Stimulated activated CD8-positive, alpha-beta memory T cell treated with anti-CD3 and anti-CD28 coated beads, Interleukin-4, amount 100 ng/mL, for 24 hours (primary cell): Measurements from ENCODE around the gene SURF6.
"Not testable (repeated sequence)": the region's sequence is repeated elsewhere in the genome, so short reads cannot be mapped to it uniquely, and the experiment has no call there.

Experiments
- DNase-seq: peaks from one replicate; pipeline ENCODE4 v3.0.0-alpha.2; 2020; ENCODE audit warnings: low read depth

SURF6 gene

DNA sequence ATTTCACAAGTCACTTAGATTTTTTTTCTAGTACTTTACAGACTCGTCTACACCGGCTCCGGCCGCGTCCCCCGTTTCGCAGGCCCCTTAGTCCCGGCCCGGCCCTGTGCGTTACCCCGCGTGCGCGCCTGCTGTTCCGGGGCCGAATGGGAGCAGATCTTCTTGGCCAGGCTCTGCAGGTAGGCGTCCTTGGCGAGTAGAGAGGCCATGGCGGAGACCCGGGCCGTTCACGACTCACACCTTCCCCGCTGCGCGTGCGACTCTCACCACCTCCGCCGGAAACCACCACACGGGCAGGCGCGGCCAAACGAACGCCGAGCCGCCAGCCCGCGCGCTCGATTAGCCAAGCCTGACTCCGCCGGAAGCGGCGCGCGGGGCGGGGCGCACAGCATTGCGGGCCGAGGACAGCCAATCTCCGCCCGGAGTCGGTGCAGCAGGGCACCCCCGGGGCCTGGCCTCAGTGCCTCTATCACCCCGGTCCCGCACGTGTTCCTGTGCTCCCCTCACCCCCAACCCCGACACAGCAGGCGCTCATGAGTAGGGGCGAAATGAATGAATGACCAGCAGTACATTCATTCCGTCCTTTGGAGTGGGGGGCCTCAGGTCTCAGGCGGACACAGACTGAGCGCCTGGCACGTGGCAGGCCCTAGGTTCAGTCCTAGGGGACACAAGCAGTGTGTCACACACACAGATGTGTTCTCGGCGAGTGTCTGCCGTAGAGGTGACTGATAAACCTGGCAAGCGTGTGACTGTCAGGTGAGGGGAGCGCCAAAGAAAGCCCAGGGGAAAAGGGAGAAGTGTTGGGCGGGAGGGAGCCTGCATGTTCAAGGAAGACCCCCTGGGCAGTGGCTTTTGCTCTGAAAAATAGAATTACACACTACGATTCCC is at the start of gene SURF6:
TSS of gene SURF6 (minus strand) at position 265 of the 888 bp plus-strand sequence. CDS start at position 209, 56 bp downstream.
- peak; percentile 89 for DNase-seq

DNA sequence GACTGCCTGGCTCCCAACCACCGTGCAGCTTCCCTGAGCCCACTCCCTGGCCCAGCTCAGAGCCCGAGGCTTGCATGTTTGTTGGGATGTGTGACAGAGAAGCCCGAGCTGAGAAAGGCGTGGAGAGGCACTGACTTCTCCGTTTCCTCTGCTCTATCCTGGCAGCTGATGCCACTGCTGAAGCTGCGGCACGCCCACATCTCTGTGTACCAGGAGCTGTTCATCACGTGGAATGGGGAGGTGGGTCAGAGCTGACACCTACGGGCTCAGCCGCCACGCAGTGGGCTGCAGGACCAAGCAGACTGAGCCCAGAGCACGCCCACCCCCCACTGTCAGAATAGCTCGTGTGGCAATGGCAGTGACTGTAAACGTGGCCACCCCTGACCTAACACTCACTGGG is 49.5 kb upstream of the SURF6 start:
- DNase-seq: no peak

DNA sequence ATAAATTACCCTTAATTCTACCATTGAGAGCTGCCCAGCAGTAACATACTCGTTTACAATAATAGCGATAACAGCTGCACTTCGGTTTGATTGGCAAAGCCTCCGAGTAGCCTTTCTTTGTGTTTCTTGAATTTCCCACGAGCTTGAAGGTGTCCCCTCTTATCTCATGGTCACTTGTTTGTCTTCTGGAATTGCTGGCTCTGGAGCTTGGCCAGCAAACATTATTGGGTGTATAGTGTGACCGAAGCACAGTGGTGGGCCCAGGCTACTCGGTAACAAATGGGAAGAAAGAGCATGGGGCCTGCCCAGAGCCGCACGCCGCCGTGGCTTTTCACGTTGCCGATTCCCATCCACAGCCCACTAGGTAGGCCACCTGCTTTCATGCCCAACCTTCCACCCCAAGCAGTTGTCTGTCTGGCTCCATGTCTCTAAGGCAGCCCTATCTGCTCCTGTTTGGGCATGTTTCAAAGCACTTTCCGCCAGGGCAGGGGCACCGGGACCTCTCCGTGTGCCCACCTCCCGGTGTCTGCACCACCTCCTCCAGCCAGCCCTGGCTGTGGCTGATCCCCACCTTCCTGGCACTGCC is 48.8 kb upstream of the SURF6 start:
- no peak for DNase-seq

DNA sequence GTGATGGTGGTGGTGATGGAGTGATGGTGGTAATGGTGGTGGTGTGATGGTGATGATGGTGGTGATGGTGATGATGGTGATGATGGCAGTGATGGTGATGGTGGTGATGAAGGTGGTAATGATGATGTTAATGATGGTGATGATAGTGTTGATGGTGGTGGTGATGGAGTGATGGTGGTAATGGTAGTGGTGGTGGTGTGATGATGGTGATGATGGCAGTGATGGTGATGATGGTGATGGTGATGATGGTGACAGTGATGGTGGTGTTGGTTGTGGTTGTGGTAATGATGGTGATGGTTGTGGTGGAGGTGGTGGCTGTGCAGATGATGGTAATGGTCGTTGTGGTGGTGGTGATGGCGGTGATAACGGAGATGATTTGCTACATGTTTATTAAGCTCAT is 47.5 kb upstream of the SURF6 start:
- no peak for DNase-seq

DNA sequence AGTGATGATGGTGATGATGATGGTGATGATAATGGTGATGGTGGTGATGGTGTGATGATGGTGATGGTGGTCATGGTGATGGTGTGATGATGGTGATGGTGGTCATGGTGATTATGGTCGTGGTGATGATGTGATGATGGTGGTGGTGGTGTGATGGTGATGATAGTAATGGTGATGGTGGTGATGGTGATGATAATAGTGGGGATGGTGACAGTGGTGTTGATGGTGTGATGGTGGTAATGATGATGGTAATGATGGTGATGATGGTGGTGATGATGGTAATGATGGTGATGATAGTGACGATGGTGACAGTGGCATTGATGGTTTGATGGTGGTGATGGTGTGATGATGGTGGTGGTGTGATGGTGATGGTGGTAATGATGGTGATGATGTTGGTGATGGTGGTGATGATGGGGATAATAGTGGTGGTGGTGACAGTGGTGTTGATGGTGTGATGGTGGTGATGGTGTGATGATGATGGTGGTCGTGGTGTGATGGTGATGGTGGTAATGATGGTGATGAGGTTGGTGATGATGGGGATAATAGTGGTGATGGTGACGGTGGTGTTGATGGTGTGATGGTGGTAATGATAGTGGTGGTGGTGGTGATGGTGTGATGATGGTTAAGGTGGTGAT is 46.6 kb upstream of the SURF6 start:
- DNase-seq: no peak

DNA sequence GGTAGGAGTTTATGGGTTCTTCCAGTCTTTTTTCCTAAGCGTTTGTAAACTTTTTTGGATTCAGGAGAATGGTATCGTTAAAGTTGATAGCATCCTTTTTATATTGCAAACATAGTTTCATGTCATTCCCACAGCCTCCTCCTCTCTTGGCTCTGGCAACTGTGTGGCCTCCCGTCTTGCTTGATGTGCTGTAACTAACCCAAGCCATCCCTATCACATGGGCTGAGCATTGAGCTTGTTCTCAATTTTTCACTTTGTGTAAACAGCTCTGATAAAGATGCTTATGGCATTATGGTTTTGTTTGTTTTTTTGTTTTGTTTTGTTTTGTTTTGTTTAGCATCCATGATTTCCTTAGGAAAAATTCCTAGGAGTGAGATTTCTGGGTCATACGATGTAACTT is 44.7 kb upstream of the SURF6 start:
- no peak for DNase-seq

DNA sequence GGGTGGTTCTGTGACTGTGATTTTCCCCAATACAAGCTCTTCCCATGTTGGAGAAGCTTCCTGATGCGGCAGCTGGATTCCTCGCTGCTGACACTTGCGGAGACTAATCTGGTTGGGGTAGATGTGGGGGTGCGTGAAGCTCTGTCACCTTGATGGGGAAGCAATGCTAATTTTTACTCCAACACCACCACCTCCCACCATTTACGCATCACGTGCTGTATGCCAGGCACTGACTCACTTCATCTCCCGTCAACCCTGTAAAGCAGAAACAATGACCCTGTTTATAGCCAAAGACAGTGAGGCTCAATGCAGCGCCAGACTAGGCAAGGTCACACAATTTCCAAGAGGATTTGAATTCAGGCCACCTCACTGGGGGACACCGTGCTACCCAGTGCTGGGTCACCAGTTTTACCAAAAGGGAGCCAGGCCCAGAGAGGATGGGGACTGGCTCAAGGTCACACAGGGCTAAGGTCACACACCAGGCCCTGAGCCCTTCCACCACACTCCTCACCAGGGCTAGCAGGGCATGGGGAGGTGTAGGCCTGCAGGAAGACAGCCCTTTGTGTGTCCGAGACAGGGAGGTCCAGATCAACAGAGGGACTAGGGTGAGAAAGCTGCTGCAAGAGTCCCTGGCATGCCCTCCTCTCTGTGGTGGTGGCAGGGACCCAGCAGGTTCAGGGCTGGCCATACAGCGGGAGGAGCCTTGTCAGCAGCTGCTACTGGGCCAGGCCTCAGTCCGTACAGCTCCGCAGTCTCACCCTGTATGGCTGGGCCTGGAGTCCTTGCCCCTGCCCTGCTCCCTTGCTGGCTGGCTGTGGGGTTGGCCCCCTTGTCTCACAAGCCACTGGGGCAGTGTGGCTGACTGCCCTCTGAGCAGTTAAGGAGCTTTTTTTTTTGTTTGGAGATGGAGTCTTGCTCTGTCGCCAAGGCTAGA is 43.4 kb upstream of the SURF6 start:
- no peak for DNase-seq

DNA sequence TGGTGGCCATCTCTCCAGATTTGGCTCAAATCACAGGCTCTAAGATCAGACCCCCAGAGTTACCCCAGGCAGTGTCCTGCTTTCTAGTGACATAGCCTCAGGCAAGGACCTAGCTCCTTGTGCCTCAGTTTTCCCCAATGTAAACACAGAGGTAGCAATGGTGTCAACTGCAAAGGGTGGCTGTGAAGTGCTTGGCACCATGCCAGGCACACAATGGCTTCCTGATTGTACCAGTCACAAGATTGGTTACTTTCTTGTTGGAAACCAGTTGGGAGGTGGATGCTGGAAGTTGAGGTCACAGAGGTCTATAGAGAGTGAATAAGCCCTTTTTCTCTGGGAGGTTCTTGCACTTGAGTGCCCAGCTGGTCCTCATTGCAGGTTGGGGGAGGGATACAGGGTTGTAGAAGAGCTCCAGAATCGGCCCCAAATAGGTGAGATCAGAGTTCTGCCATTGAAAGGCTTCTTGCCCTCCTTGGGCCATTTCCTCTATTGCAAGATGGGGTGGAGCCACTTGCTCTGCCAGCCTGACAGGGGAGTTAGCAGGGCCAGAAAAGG is 42.5 kb upstream of the SURF6 start:
- DNase-seq: no peak

DNA sequence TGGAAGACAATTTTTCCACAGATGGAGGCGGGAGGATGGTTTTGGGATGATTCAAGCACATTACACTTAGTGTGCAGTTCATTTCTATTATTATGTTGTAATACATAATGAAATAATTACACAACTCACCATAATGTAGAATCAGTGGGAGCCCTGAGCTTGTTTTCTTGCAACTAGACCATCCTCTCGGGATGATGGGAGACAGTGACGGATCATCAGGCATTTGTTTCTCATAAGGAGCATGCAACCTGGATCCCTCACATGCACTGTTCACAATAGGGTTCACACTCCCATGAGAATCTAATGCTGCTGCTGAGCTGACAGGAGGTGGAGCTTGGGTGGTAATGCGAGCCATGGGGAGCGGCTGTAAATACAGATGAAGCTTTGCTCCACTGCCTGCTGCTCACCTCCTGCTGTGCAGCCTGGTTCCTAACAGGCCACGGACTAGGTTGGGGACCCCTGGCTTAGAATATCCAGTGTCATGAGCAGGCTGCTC is 41.8 kb upstream of the SURF6 start:
- no peak for DNase-seq

DNA sequence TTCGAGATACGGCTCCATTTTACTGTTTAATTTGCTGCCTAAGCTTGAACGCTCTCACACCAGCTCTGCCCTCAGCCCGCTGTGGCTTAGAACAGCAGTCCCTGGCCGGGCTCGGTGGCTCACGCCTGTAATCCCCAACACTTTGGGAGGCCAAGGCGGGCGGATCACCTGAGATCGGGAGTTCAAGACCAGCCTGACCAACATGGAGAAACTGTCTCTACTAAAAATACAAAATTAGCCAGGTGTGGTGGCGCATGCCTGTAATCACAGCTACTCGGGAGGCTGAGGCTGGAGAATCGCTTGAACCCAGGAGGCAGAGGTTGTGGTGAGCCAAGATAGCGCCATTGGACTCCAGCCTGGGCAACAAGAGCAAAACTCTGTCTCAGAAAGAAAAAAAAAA is 41.3 kb upstream of the SURF6 start:
- not testable (repeated sequence) for DNase-seq

DNA sequence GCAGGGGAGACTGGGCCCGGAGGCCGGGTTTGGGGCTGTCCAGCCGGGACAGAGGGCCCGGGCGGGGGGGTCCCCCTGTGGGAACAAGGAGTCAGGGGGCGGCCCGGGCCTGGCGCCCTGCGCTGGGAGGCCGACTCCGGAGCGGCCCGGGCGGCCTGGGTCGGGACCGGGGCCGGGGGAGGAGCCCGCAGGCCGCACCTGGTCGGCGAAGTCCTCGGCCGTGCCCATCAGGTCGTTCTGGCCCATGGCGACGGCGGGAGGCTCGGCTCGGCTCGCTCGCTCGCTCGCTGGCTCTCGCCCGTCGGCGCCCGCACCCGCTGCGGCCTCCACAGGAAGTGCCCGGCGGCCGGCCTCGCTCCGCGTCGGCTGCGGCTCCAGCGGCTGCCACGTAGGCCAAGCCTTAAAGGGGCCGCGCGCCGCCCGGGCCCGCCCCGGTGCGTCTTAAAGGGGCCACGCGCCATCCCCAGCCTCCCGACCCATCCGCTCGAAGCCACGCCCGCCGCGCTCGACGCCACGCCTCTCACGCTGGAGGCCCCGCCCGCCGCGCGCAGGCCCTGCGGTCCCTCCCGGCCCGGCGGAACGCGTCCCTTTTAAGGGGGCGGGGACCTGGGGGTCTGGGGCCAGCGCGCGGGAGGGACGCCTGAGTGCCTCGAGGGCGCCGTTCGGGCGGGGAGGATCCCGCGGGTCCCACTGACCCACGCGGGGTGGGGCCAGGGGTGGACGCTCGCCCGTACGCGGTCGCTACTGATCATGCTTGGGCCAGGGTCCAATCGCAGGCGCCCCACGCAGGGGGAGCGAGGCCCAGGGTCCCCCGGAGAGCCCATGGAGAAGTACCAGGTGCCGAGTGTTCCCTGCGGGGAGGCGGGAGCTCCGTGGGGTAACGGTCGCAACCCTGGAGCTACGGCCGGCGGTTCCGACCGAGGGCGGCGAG is 40.0 kb upstream of the SURF6 start, which contains the start of the genes STKLD1 and SURF4:
TSS of gene STKLD1 (plus strand) at position 643 of the 931 bp plus-strand sequence. CDS start at position 751, 108 bp downstream.
TSS of gene SURF4 (minus strand) at position 337 of the 931 bp plus-strand sequence. CDS start at position 246, 91 bp downstream.
- DNase-seq: peak; percentile 93

DNA sequence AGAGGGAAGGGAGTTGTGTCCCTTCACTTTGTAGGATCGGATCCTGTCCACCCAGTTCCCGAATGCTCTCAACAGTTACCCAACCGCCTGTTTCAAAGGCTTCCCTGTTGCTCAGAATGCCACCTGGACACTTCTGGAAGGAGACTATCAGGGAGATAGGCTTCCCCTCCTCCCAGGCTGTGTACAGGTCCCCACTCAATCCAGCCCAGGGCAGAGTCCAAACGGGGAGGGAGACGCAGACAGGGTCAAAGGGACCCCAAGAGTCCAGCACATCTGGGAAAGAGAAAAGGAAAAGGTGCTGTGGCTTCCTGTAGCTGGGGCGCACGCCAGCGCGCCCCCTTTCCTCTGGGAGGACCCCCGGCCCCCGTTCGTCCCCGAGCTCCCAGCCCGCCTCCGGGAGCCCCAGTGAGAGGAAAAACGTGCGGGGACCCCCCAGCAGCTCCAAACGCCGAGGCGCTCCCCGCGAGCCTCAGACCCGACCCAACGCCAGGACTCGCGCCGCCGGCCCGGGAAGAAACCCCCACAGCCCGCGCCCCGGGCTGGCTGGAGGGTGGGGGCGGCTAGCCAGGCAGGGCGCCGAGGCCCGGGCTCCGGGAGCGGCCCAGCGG is 39.2 kb upstream of the SURF6 start:
- no peak for DNase-seq

DNA sequence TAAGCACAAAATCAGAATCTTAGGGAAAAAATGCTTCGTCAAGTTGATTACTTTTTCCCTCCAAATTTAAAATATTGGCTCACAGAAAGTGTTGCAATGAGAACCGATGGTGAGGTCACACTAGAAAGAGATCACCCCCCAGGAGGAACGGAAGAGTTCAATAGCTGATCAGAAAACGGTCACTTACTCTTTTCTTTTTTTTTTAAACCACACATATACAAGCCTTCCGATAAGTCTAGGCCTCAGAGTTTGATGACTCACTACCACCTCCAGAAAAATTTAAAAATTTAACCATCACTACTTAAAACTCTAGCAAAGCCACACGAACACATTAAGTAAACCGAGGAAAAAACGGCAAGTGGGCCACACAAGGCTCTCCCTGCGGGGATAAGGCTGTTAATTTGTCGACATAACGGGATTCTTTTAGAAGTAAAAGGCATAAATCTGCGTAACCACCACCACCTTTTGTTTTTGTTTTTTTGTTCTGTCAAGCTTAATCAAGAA is 38.7 kb upstream of the SURF6 start:
- DNase-seq: no peak

DNA sequence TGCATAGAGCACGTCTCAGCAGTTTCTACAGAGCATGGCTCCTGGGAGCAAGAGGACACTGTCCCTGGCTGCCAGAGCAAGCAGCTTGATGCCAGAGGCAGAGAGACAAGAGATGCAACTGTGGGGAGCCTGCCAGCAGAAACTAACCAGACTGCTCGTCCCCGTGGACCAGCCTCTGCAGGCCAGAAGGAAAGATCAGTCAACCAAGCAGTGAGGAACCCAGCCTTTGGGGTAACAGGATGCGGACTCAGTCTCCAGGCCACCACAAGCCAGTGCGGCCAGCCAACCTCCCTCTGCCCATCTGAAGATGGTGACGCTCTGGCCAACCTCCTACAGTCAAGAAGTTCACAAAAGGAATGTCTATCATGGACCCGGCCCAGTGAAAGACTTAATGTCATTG is 36.2 kb upstream of the SURF6 start:
- DNase-seq: no peak

DNA sequence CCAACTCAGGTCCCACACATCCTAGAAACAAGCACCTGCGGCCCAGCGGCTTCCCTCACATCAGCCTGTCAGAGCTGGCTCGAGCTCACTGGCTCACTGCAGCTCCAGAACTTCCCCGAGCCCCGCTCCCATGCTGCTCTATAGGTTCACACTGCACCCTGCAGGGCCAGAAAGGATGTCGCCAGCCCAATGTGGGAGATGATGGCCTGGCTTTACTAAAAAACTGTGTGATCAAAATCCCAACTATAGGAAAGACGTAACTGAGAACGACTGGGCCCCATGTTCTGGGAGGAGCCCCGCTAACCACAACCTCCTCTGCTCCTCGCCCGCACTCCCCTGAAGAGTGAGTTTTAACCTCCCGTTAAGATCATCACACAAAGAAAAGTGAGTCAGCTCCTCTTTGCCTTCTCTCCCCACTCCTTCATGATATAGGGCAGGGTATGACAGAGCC is 35.3 kb upstream of the SURF6 start:
- peak; percentile 60 for DNase-seq

DNA sequence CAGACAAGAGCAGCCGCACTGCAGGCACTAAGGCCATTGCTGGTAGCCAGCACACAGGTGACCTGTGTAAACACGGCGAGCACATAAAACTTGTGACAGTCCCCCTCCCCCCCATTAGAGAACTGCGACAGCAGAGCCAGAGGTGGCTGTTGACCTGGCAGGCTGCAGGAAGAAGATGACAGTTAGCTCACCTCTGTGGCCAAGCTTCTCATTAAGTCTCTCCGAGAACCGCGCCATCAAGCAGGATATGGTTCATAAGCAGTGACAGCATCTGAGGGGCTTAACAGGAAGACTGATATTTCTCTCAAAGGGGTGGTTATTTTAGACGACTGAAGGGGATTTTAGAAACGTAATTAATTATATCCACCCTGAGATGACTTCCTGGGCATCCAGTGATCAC is 34.7 kb upstream of the SURF6 start:
- DNase-seq: no peak

DNA sequence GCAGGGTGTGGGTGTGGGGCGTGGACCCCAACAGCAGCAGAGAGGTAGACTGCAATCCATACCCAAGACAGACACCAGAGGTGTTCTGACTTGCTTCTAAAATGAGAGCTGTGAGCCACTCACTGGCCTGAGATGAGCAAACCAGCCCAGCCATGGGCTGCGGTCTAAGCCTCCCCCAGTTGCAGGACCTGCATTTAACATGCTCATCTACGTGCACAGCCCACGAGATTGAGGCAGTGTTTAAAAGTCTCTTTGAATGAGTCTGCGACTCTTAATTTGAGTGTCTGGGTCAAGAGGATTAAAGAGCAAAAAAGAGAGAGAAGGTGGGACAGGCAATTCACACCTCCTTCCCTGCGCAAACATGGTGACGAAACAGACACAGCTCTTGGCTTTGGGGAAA is 33.9 kb upstream of the SURF6 start:
- DNase-seq: no peak

DNA sequence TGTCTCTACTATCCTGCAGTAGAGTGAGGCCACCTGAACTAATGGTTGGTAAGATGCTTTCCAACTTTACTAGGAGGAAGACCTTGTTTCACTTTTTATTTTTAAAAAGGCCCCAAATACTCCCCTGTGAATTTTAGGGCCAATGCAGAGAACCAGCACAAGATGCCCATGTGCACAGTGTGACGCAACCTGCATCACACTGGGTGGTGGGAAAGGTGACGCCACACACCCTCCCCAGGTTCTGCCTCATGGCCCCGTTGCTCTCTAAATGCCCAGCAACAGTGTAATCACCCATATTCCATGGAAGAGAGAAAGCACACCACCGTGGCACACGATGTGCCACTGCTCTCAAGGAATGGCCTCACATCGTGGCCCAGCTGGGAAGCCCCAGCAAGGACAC is 33.4 kb upstream of the SURF6 start:
- DNase-seq: no peak

DNA sequence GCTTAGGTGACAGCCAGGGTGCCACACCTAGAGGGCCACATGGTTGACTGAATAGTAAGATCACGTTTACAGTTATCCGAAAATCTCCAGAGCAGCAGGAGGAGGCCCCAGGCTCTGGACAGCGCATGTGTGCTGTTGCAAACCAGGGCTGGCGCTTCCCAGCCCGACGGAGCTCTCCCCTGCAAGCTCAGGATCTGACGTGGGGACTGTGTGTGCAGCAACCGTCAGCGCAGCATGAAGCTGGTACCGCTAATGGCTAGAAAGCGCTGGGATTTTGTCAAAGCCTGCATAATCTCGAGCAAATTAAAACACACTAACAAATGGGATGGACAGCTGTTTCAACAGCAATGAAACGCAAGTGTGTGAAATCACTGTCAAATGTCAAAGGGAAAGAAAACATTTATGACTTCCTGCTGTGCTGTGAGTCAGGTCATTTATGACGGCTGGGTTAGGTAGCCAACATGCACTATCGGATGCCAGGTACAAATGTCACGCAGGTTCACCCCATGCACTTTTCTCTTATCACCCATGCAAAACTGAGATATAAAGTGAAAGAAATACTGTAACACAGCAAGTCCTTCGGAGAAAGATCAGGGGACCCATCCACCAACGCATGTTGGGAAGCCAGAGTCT is 32.4 kb upstream of the SURF6 start:
- no peak for DNase-seq
